ENCODE data around the gene AASDH.

The AASDH gene

DNA sequence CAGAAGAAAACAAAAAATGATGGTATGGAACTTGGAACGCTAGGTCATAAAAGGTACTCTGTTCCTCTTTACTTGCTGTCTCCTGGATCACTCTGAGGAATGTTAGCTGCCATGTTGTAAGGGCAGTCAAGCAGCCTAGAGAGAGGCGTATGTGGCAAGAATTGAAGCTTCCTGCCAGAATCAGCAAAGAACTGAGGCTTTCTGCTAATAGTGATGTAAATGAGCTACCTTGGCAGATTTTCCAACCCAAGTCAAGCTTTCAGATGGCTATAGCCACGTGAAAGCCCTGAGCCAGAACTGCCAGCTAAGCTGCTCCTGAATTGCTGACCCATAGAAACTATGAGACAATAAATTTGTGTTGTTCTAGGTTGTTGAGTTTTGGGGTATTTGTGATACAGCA is 38.7 kb downstream of the AASDH start:
- Histone ChIP-seq H3K27ac (no peak overlapping the region), H3K4me3 (no peak overlapping the region), H3K9me3 (no peaks in the 10 kb centered on the region), H3K27me3 (no peaks in the 10 kb centered on the region), H3K4me1 (no peaks in the 10 kb centered on the region), H3K36me3 (peaks cover 14 to 62% (median 26%) of the 10 kb centered on the region in 3 donors)
- TF ChIP-seq CTCF (IDR thresholded peaks at IDR 0.05) = no peak
- DNase-seq = no peak
- intact Hi-C loops (cut with DNase I; ENCODE audit: low total_unique reads) = no loop called here

DNA sequence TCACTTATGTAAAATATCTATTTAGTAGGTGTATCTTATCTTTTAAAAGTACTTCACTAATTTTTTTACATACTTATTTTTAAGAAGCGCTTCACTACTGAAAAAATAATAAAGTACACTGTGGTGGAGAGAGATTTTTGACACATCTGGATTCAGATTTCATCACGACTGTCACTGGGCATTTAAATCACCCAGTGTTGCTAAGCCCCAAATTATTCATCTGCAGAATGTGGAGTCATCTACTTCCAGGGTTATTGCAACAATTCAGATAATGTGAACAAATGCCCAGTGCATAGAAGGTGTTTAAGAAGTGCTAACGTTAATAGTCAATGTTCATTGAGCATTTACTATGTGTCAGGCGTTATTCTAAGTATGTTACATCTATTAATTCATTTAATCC is 41.8 kb downstream of the AASDH start:
- peaks cover 14 to 42% (median 18%) of the 10 kb centered on the region in 3 donors for H3K36me3 ChIP-seq
- no peak for TF ChIP-seq CTCF (IDR thresholded peaks at IDR 0.05)
- H3K9me3 ChIP-seq = no peaks in the 10 kb centered on the region
- no peaks in the 10 kb centered on the region for H3K27me3 ChIP-seq
- intact Hi-C loops (cut with DNase I; ENCODE audit: low total_unique reads) = no loop called here
- no peak overlapping the region for H3K4me3 ChIP-seq
- no peak overlapping the region for H3K27ac ChIP-seq
- DNase-seq = no peak
- H3K4me1 ChIP-seq = no peaks in the 10 kb centered on the region

- no peak for DNase-seq
- no peak for TF ChIP-seq CTCF (IDR thresholded peaks at IDR 0.05)
- no peaks in the 10 kb centered on the region for H3K27me3 ChIP-seq
- intact Hi-C loops (cut with DNase I; ENCODE audit: low total_unique reads) = no loop called here
- no peak overlapping the region for H3K27ac ChIP-seq
- H3K36me3 ChIP-seq = peaks cover 4 to 30% (median 14%) of the 10 kb centered on the region in 3 donors
- no peaks in the 10 kb centered on the region for H3K4me1 ChIP-seq
- no peak overlapping the region for H3K4me3 ChIP-seq
- H3K9me3 ChIP-seq = no peaks in the 10 kb centered on the region
Measured at GRCh38 chr4:56342746-56343145, 44.5 kb downstream of the AASDH start.

DNA sequence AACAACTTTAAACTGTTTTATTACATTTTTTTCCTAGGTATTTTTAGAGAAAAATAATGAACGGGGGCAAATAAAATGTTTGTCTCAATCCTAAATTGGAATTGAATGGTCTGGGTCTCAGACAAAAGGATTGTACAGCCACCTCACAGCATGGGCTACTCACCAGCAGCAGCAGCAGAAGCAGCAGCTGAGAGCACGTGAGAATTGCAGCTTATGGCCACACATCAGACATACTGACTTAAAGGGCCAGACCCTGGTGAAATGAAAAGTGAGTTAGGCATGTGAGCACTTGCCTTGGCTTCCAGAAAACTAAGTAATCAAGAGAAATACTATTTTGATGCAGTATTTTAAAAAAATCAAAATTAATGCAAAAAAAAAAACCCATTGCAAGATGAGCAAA is 56.6 kb downstream of the AASDH start:
- no peaks in the 10 kb centered on the region for H3K9me3 ChIP-seq
- no peak overlapping the region for H3K27ac ChIP-seq
- no peaks in the 10 kb centered on the region for H3K27me3 ChIP-seq
- intact Hi-C loops (cut with DNase I; ENCODE audit: low total_unique reads) = no loop called here
- no peak for TF ChIP-seq CTCF (IDR thresholded peaks at IDR 0.05)
- no peaks in the 10 kb centered on the region for H3K36me3 ChIP-seq
- no peaks in the 10 kb centered on the region for H3K4me1 ChIP-seq
- DNase-seq = no peak
- H3K4me3 ChIP-seq = no peak overlapping the region

GRCh38 chr4:56326363-56326762 is 60.9 kb downstream of the AASDH start:
- no peak for DNase-seq
- Histone ChIP-seq H3K4me3 (no peak overlapping the region), H3K36me3 (no peaks in the 10 kb centered on the region), H3K9me3 (no peaks in the 10 kb centered on the region), H3K27ac (no peak overlapping the region), H3K27me3 (no peaks in the 10 kb centered on the region), H3K4me1 (no peaks in the 10 kb centered on the region)
- no peak for TF ChIP-seq CTCF (IDR thresholded peaks at IDR 0.05)
- intact Hi-C loops (cut with DNase I; ENCODE audit: low total_unique reads) = no loop called here

DNA sequence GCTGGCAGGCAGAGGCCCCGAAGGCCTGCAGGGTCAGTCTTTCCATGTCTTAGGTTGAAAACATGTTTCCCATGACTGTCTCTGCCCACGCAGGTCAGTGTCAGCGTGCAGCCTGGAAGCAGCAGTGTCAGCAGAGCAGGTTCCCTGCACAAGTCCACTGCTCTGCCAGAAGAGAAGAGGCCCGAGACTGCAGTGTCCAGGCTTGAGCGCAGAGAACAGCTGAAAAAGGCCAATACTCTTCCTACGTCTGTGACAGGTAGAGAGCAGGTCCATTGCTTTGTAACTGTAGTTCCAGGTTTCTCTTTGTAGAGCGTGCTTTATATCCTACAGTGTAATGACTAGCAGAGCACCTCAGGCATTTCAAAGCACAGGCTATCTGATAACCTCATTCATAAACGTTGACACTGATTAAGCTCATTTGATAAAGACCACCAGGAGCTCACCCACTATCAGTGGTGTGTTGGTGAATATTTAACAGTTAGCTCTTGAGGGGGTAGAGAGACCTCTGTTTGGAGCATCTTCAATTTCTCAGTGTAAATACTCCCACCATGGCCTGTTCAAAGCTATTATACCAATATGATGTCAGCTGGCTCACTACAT is 63.2 kb downstream of the AASDH start:
- Histone ChIP-seq H3K9me3 (no peaks in the 10 kb centered on the region), H3K27ac (no peak overlapping the region), H3K36me3 (no peaks in the 10 kb centered on the region), H3K27me3 (no peaks in the 10 kb centered on the region), H3K4me3 (no peak overlapping the region), H3K4me1 (no peaks in the 10 kb centered on the region)
- no peak for DNase-seq
- TF ChIP-seq CTCF (IDR thresholded peaks at IDR 0.05) = no peak
- intact Hi-C loops (cut with DNase I; ENCODE audit: low total_unique reads) = no loop called here
